ENCODE measurements around the gene ARVCF. TPM values are rescaled to one million over a fixed set of nuclear protein-coding genes. Genes with fewer than 3 reads are reported as not detected.
A peak's percentile ranks its signal among the peaks of the same experiment; 100 is the strongest.

The ARVCF gene
- total RNA-seq, 3 donors from 2014 or later (not counting 1 experiment from before 2014, with no cell fraction given) = 37.8 to 62.0 (median 38.7) TPM

DNA sequence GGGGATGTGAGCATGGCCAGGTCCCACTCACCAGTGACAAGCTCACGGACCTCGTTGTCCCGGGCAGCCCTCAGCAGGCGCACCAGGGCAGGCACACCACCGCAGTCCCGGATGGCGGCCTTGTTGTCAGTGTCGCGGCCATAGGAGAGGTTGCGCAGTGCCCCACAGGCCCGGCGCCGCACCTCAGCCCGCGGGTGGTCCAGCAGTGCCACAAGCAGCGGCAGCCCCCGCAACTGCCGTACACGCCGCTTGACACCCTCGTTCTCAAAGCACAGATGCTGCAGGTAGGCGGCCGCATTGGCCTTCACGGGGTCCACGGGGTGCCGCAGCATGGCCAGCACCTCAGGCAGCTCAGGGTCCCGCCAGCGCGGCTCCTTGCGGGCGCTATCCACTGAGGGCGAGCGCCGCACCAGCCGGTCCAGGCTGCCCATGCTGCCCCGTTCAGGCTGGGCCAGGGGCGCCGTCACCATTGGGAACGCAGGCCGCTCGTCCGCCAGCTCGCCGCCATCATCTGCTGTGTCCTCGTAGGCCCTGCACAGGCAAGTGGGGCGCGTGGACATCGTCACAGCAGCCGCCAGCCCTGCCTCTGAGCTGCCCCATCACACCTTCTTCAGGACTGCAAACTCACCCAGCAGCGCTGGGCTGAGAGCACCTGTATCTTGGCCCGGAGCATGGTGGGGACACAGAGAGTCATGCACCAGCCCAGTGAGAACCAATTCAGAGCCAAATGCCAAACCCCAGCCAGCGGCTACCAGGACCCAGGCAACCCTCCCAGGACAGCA lies 36.7 kb downstream of the ARVCF start:
- Mint-ChIP-seq H3K4me1 (peaks cover 13 to 18% of the 10 kb centered on the region in 2 donors), H3K9me3 (no peaks in the 10 kb centered on the region), H3K4me3 (no peak overlapping the region), H3K36me3 (no peaks in the 10 kb centered on the region), H3K27me3 (ENCODE audit: low read depth in 2 of 2) (no peaks in the 10 kb centered on the region), H3K27ac (no peak overlapping the region)
- intact Hi-C loops (cut with micrococcal nuclease) = no loop called here
- Histone ChIP-seq H3K27me3 (ENCODE audit: control insufficient read depth, insufficient read depth, low read length) (no peaks in the 10 kb centered on the region), H3K4me1 (ENCODE audit: control insufficient read depth, insufficient read depth, low read length) (peaks cover 16% of the 10 kb centered on the region), H3K36me3 (ENCODE audit: control insufficient read depth, insufficient read depth, low read length) (peaks cover 3% of the 10 kb centered on the region), H3K27ac (ENCODE audit: low read length) (no peak overlapping the region), H3K9me3 (ENCODE audit: control insufficient read depth, insufficient read depth, low read length) (no peaks in the 10 kb centered on the region), H3K4me3 (ENCODE audit: low read length) (no peak overlapping the region)
- 97% methylated on average over 52 of the region's 52 CpGs for WGBS (ENCODE audit: insufficient coverage)
- no peak for ATAC-seq
- DNase-seq = no peak
- no peak for TF ChIP-seq CTCF (IDR thresholded peaks at IDR 0.05)

DNA sequence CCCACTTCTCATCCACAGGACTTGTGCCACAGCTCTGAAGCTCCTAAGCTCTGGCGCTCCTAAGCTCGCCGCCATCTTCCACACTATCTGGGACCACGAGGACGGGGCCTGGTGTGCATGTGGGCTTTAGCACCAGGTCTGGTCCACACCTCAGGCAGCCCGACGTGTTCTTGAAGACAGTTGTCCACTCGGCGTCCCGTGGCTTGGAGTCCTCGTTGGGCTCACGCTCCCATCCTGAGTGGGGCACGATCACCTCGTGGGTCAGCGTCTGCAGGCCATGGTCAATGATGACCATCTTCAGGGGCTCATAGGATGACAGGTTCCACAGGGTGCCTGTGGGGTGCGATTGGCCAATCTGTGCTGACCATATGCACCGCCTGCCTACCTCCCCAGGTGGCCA lies 37.9 kb downstream of the ARVCF start:
- ATAC-seq = no peak
- H3K27ac ChIP-seq (ENCODE audit: low read length) = no peak overlapping the region
- H3K27me3 Mint-ChIP-seq (ENCODE audit: low read depth in 2 of 2) = no peaks in the 10 kb centered on the region
- H3K4me3 Mint-ChIP-seq = no peak overlapping the region
- peaks cover 16 to 27% of the 10 kb centered on the region in 2 donors for H3K4me1 Mint-ChIP-seq
- H3K4me1 ChIP-seq (ENCODE audit: control insufficient read depth, insufficient read depth, low read length) = peaks cover 24% of the 10 kb centered on the region
- no peaks in the 10 kb centered on the region for H3K9me3 Mint-ChIP-seq
- no peak overlapping the region for H3K27ac Mint-ChIP-seq
- H3K9me3 ChIP-seq (ENCODE audit: control insufficient read depth, insufficient read depth, low read length) = no peaks in the 10 kb centered on the region
- intact Hi-C loops (cut with micrococcal nuclease) = no loop called here
- no peak overlapping the region for H3K4me3 ChIP-seq (ENCODE audit: low read length)
- H3K36me3 Mint-ChIP-seq = no peaks in the 10 kb centered on the region
- H3K36me3 ChIP-seq (ENCODE audit: control insufficient read depth, insufficient read depth, low read length) = peaks cover 3% of the 10 kb centered on the region
- H3K27me3 ChIP-seq (ENCODE audit: control insufficient read depth, insufficient read depth, low read length) = no peaks in the 10 kb centered on the region
- WGBS (ENCODE audit: insufficient coverage) = 93% methylated on average over 17 of the region's 17 CpGs
- no peak for DNase-seq
- no peak for TF ChIP-seq CTCF (IDR thresholded peaks at IDR 0.05)

DNA sequence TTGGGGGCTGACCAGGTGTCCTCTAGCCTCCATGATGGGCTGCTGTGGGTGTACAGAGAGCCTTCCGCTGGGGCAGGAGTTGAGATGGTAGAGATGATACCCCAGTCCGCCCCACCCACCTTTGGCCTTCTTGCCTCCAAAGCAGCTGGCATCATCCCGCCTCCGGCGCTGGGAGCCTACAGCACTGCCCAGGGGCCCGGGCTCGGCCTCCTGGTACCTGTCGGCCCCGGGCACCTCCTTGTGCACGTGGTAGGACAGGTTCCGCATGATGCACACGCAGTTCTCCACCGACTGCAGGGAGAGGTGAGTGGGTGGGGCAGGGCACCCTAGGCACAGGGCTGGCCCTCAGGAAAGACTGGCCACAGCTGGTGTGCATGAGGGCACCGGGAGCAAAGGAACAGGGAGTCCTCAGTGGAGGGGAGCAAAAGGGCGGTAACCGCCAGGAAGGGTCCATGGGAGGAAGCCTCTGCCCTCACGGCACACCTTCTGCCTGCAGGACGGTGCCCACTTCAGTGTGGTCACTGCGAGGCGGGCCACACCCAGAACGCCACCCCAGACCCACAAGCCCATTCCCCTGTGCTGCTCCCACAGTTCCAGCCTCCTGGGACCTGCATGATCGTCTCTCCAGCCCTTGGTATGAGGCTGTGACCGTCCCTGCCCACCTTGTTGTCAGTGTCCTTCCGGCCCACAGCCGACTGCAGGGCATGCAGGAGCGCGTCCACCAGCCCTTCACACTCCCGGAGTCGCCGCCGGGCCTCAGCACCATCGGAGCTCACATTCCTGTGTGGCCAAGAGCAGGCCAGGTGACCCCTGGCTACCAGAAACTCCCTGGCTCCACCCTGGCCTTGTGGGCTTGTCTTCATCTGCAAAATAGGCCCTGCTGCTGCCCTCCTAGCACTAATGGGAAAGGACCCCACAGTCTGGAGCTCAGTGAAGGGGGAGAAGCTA lies 39.1 kb downstream of the ARVCF start:
- Mint-ChIP-seq H3K4me3 (no peak overlapping the region), H3K9me3 (no peaks in the 10 kb centered on the region), H3K27ac (peak overlapping the region in 1 of 2 donors; percentile 13), H3K4me1 (peaks cover 17 to 30% of the 10 kb centered on the region in 2 donors), H3K36me3 (no peaks in the 10 kb centered on the region), H3K27me3 (ENCODE audit: low read depth in 2 of 2) (no peaks in the 10 kb centered on the region)
- Histone ChIP-seq H3K9me3 (ENCODE audit: control insufficient read depth, insufficient read depth, low read length) (no peaks in the 10 kb centered on the region), H3K4me1 (ENCODE audit: control insufficient read depth, insufficient read depth, low read length) (peaks cover 35% of the 10 kb centered on the region), H3K36me3 (ENCODE audit: control insufficient read depth, insufficient read depth, low read length) (peaks cover 9% of the 10 kb centered on the region), H3K27ac (ENCODE audit: low read length) (no peak overlapping the region), H3K4me3 (ENCODE audit: low read length) (no peak overlapping the region), H3K27me3 (ENCODE audit: control insufficient read depth, insufficient read depth, low read length) (no peaks in the 10 kb centered on the region)
- TF ChIP-seq CTCF (IDR thresholded peaks at IDR 0.05) = no peak
- no peak for ATAC-seq
- no peak for DNase-seq
- intact Hi-C loops (cut with micrococcal nuclease) = no loop called here
- WGBS (ENCODE audit: insufficient coverage) = 92% methylated on average over 32 of the region's 32 CpGs

Measured in natural killer cell (primary cell).